ENCODE measurements around the gene SPAG9.

GRCh38 chr17:50918071-50918932, 202.4 kb downstream of the SPAG9 start:
- no peak for TF ChIP-seq EZH2 (IDR thresholded peaks at IDR 0.05)
- TF ChIP-seq FOXP2 (optimal IDR thresholded peaks at IDR 0.05; ENCODE audit: control extremely low read depth, extremely low read length, insufficient read depth), result no peak
